Trophoblast cell (in vitro differentiated cells and primary cell): ENCODE results near the gene TXNDC8.
A peak's percentile ranks its signal among the peaks of the same experiment; 100 is the strongest.

Experiments
- DNase-seq, 2 donors: peaks; one replicate each; pipeline ENCODE4 v3.0.0-alpha.2; 2016
- H2AFZ ChIP-seq: 2 replicates; pipeline ENCODE4 v1.6.1; 2013; ENCODE audit warnings: low read length, moderate library complexity, mild to moderate bottlenecking; ENCODE audit not compliant: insufficient read depth, poor library complexity
- H2AK5ac ChIP-seq: 2 replicates; pipeline ENCODE4 v1.6.1; 2013; ENCODE audit warnings: mild to moderate bottlenecking, low read length
- H2BK120ac ChIP-seq: 2 replicates; pipeline ENCODE4 v1.6.1; 2013; ENCODE audit warnings: low read length, mild to moderate bottlenecking, moderate library complexity; ENCODE audit not compliant: insufficient read depth, poor library complexity
- H2BK12ac ChIP-seq: 2 replicates; pipeline ENCODE4 v1.6.1; 2013; ENCODE audit warnings: mild to moderate bottlenecking, low read length, moderate library complexity
- H2BK5ac ChIP-seq: 2 replicates; pipeline ENCODE4 v1.6.1; 2013; ENCODE audit warnings: low read length, low read depth, moderate library complexity, mild to moderate bottlenecking; ENCODE audit not compliant: poor library complexity
- H3K14ac ChIP-seq: 2 replicates; pipeline ENCODE4 v1.6.1; 2013; ENCODE audit warnings: mild to moderate bottlenecking, low read length
- H3K18ac ChIP-seq: 2 replicates; pipeline ENCODE4 v1.6.1; 2013; ENCODE audit warnings: mild to moderate bottlenecking, low read length
- H3K23ac ChIP-seq: 2 replicates; pipeline ENCODE4 v1.6.1; 2013; ENCODE audit warnings: low read length
- H3K27ac ChIP-seq: 2 replicates; pipeline ENCODE4 v1.5.1; 2013; ENCODE audit warnings: low read depth, mild to moderate bottlenecking, inconsistent platforms, low read length, moderate library complexity
- H3K27me3 ChIP-seq: 2 replicates; pipeline ENCODE4 v1.6.1; 2013; ENCODE audit warnings: inconsistent platforms, mild to moderate bottlenecking, low read length, moderate library complexity; ENCODE audit not compliant: insufficient read depth
- H3K36me3 ChIP-seq, 2 experiments: 1 replicate in 1 of 2; 2 replicates in 1 of 2; pipeline ENCODE4 v1.6.1; 2013; ENCODE audit warnings: low read length in 2 of 2, mild to moderate bottlenecking in 2 of 2, moderate library complexity in 1 of 2; ENCODE audit not compliant: insufficient read depth in 2 of 2, control insufficient read depth in 1 of 2
- H3K4ac ChIP-seq: 2 replicates; pipeline ENCODE4 v1.6.1; 2013; ENCODE audit warnings: low read depth, mild to moderate bottlenecking, low read length, moderate library complexity
- H3K4me1 ChIP-seq, 2 experiments: 1 replicate in 1 of 2; 2 replicates in 1 of 2; pipeline ENCODE4 v1.6.1; 2013; ENCODE audit warnings: low read length in 2 of 2, mild to moderate bottlenecking in 2 of 2, moderate library complexity in 1 of 2; ENCODE audit not compliant: insufficient read depth in 2 of 2, control insufficient read depth in 1 of 2
- H3K4me2 ChIP-seq: 2 replicates; pipeline ENCODE4 v1.6.1; 2013; ENCODE audit warnings: inconsistent platforms, mild to moderate bottlenecking, low read length, moderate library complexity
- H3K4me3 ChIP-seq: 2 replicates; pipeline ENCODE4 v1.5.1; 2013; ENCODE audit warnings: mild to moderate bottlenecking, low read depth, low read length, inconsistent platforms
- H3K79me1 ChIP-seq: one replicate; pipeline ENCODE4 v1.6.1; 2013; ENCODE audit warnings: low read length
- H3K79me2 ChIP-seq: 2 replicates; pipeline ENCODE4 v1.6.1; 2013; ENCODE audit warnings: low read length, mild to moderate bottlenecking; ENCODE audit not compliant: control insufficient read depth, insufficient read depth, poor library complexity
- H3K9ac ChIP-seq: 2 replicates; pipeline ENCODE4 v1.6.1; 2013; ENCODE audit warnings: mild to moderate bottlenecking, low read length
- H3K9me3 ChIP-seq: 2 replicates; pipeline ENCODE4 v1.6.1; 2013; ENCODE audit warnings: low read depth, mild to moderate bottlenecking, control low read depth, inconsistent platforms, low read length; ENCODE audit not compliant: insufficient read depth
- H4K12ac ChIP-seq: 2 replicates; pipeline ENCODE4 v1.6.1; 2013; ENCODE audit warnings: low read depth, mild to moderate bottlenecking, low read length, moderate library complexity
- H4K8ac ChIP-seq: 2 replicates; pipeline ENCODE4 v1.6.1; 2013; ENCODE audit warnings: low read depth, mild to moderate bottlenecking, low read length, moderate library complexity
- H4K91ac ChIP-seq: one replicate; pipeline ENCODE4 v1.6.1; 2013; ENCODE audit warnings: low read depth, mild to moderate bottlenecking, low read length, moderate library complexity
- WGBS: extraction: QIAGEN DNeasy Blood & Tissue Kit; methylation state at CpG from one replicate; pipeline ENCODE4 v1.1.7; 2013; ENCODE audit warnings: missing lambda C conversion rate; ENCODE audit not compliant: insufficient read length, insufficient coverage; ENCODE audit errors: extremely low coverage; 5-methylcytosine and 5-hydroxymethylcytosine counted together

The TXNDC8 gene

GRCh38 chr9:110307191-110307590 lies 30.5 kb downstream of the TXNDC8 start:
- H2BK120ac ChIP-seq: no peak overlapping the region
- H3K79me1 ChIP-seq: no peaks in the 10 kb centered on the region
- H4K91ac ChIP-seq: no peak overlapping the region
- H3K79me2 ChIP-seq: no peaks in the 10 kb centered on the region
- no peak overlapping the region for H3K23ac ChIP-seq
- H3K9ac ChIP-seq: no peak overlapping the region
- H3K4ac ChIP-seq: no peak overlapping the region
- H2BK5ac ChIP-seq: no peak overlapping the region
- no peak overlapping the region for H3K27ac ChIP-seq
- H4K12ac ChIP-seq: no peak overlapping the region
- no peak overlapping the region for H3K18ac ChIP-seq
- no CpG with 5 or more reads among the region's 1 CpG for WGBS
- no peaks in the 10 kb centered on the region for H3K36me3 ChIP-seq
- no peak overlapping the region for H2AFZ ChIP-seq
- no peaks in the 10 kb centered on the region for H3K27me3 ChIP-seq
- H4K8ac ChIP-seq: no peak overlapping the region
- no peaks in the 10 kb centered on the region for H3K9me3 ChIP-seq
- no peak overlapping the region for H3K4me3 ChIP-seq
- no peak for DNase-seq
- no peak overlapping the region for H2AK5ac ChIP-seq
- no peak overlapping the region for H3K14ac ChIP-seq
- no peak overlapping the region for H2BK12ac ChIP-seq
- H3K4me2 ChIP-seq: no peak overlapping the region
- H3K4me1 ChIP-seq: no peaks in the 10 kb centered on the region

- Histone ChIP-seq H2BK12ac (no peak overlapping the region), H3K79me2 (no peaks in the 10 kb centered on the region), H2BK5ac (no peak overlapping the region), H2BK120ac (no peak overlapping the region), H3K4me1 (no peaks in the 10 kb centered on the region), H2AK5ac (no peak overlapping the region), H3K9ac (no peak overlapping the region), H3K18ac (no peak overlapping the region), H2AFZ (no peak overlapping the region), H3K4me2 (no peak overlapping the region), H4K8ac (no peak overlapping the region), H3K36me3 (no peaks in the 10 kb centered on the region), H3K79me1 (no peaks in the 10 kb centered on the region), H4K91ac (no peak overlapping the region), H3K27me3 (no peaks in the 10 kb centered on the region), H3K4me3 (no peak overlapping the region), H4K12ac (no peak overlapping the region), H3K9me3 (no peaks in the 10 kb centered on the region), H3K4ac (no peak overlapping the region), H3K27ac (no peak overlapping the region), H3K23ac (no peak overlapping the region), H3K14ac (no peak overlapping the region)
- peak in 1 of 2 donors; percentile 62 for DNase-seq
- no CpG with 5 or more reads among the region's 1 CpG for WGBS
Measured at GRCh38 chr9:110303133-110303532, 34.5 kb downstream of the TXNDC8 start.

GRCh38 chr9:110298043-110298605 lies 39.5 kb downstream of the TXNDC8 start:
- DNase-seq: no peak
- H3K27me3 ChIP-seq: no peaks in the 10 kb centered on the region

GRCh38 chr9:110293248-110293647 lies 44.4 kb downstream of the TXNDC8 start:
- Histone ChIP-seq H4K12ac (no peak overlapping the region), H3K27me3 (no peaks in the 10 kb centered on the region), H3K4me2 (no peak overlapping the region), H3K36me3 (no peaks in the 10 kb centered on the region), H4K8ac (no peak overlapping the region), H3K18ac (no peak overlapping the region), H3K4me3 (no peak overlapping the region), H4K91ac (no peak overlapping the region), H3K9ac (no peak overlapping the region), H3K79me1 (no peaks in the 10 kb centered on the region), H3K79me2 (no peaks in the 10 kb centered on the region), H2BK5ac (no peak overlapping the region), H2AK5ac (no peak overlapping the region), H2BK120ac (no peak overlapping the region), H3K4me1 (no peaks in the 10 kb centered on the region), H2BK12ac (no peak overlapping the region), H2AFZ (no peak overlapping the region), H3K14ac (no peak overlapping the region), H3K23ac (no peak overlapping the region), H3K27ac (no peak overlapping the region), H3K9me3 (no peaks in the 10 kb centered on the region), H3K4ac (no peak overlapping the region)
- WGBS: no CpG with 5 or more reads among the region's 1 CpG
- no peak for DNase-seq

More at GRCh38 chr9:110298043-110298605, 39.5 kb downstream of the TXNDC8 start:
- H3K4ac ChIP-seq: no peak overlapping the region
- no CpG with 5 or more reads among the region's 2 CpGs for WGBS
- no peak overlapping the region for H3K4me2 ChIP-seq
- no peak overlapping the region for H2BK120ac ChIP-seq
- no peak overlapping the region for H2AFZ ChIP-seq
- H4K91ac ChIP-seq: no peak overlapping the region
- no peak overlapping the region for H3K23ac ChIP-seq
- no peaks in the 10 kb centered on the region for H3K79me1 ChIP-seq
- H3K36me3 ChIP-seq: no peaks in the 10 kb centered on the region
- H3K18ac ChIP-seq: no peak overlapping the region
- H4K12ac ChIP-seq: no peak overlapping the region
- no peak overlapping the region for H2BK12ac ChIP-seq
- H4K8ac ChIP-seq: no peak overlapping the region
- no peak overlapping the region for H3K9ac ChIP-seq
- H3K9me3 ChIP-seq: no peaks in the 10 kb centered on the region
- H3K14ac ChIP-seq: no peak overlapping the region
- no peak overlapping the region for H2BK5ac ChIP-seq
- H3K79me2 ChIP-seq: no peaks in the 10 kb centered on the region
- no peak overlapping the region for H3K27ac ChIP-seq
- no peaks in the 10 kb centered on the region for H3K4me1 ChIP-seq
- H3K4me3 ChIP-seq: no peak overlapping the region
- no peak overlapping the region for H2AK5ac ChIP-seq
